Astrocyte of the cerebellum (primary cell): ENCODE data around the gene NPAS2.

ENCODE experiments used
- DNase-seq: peaks from one replicate; pipeline ENCODE4 v3.0.0-alpha.2; 2011; ENCODE audit warnings: low read depth
- H3K4me3 ChIP-seq: 2 replicates; pipeline ENCODE4 v1.5.1; 2011; ENCODE audit warnings: mild to moderate bottlenecking, low read depth, low read length, moderate library complexity
- CTCF ChIP-seq: IDR thresholded peaks from 2 replicates; pipeline ENCODE4 v1.5.1; 2012; ENCODE audit warnings: low read length, low read depth, moderate library complexity, mild to moderate bottlenecking; ENCODE audit errors: missing control alignments
- in situ Hi-C: cut with HindIII; loops from 2 replicates; pipeline ENCODE4 v1.10.0; 2017; ENCODE audit warnings: low sequenced_read_pairs

The NPAS2 gene

DNA sequence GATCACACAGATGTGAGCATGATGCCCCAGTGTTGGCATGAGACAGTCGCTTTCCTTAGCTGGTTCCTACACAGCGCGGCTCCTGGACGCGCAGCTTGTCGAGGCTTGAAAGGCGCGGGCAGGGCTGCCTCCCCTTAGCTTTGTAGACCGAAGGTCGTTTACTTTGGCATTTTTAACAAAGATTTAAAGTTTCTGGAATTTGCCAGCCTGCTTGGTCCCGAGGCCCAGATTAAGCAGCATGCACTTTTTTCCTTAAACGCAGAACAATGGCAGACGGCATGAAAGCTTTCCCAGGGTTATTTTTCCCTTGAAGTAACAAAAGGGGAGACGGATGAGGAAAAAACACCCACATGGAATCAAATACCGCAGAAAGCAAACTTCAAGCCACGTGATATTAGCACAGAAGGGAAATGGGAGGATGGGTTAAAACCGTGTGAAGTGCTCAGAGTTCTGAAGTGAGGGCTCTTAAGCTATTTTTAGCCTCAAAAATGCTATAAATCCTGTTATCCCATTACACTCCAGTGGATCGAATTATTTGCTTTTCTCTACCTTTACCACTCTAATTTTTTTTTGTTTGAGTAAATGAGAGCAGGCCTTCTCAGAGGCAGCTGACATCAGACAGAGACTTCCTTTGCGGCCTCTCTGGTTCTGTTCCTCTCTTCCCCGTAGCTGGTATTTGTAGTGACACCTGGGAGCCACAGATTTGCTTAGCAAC lies 55.7 kb downstream of the NPAS2 start:
- TF ChIP-seq CTCF: no peak

DNA sequence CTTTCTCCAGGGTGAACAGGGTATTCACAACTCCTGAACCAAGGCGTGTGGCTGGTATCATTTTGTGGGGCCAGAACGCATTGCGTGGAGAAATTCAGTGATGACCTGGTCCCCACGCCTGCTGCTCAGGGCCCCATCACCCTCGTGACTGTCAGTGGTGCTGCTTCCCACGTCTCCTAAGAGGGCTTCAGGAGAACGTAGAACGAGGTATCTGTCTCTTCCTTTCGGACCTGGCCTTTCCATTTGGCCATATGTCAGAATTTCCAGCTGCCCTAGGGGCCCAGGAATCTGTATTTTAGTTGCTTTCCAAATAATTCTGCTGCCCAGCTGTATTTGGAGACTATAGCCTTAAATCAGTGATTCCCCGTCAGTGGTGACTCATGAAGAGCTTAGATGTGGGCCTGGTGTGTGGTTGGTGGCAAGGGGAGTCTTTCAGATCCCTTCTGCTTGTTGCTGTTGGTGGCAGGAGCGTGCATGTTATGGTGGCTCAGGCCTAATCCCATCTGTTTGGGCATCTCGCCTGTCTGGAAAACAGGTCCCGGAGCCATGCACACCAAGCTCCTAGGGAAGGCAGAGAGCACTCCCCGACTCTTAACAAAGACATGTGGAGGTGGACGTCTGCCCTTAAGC lies 56.4 kb downstream of the NPAS2 start:
- in situ Hi-C loops: no loop called here
- no peak for DNase-seq
- TF ChIP-seq CTCF: no peak
- H3K4me3 ChIP-seq: no peak overlapping the region

More for the DNA sequence above, 55.7 kb downstream of the NPAS2 start:
- in situ Hi-C loops: no loop called here
- no peak overlapping the region for H3K4me3 ChIP-seq
- DNase-seq: peak; percentile 28

DNA sequence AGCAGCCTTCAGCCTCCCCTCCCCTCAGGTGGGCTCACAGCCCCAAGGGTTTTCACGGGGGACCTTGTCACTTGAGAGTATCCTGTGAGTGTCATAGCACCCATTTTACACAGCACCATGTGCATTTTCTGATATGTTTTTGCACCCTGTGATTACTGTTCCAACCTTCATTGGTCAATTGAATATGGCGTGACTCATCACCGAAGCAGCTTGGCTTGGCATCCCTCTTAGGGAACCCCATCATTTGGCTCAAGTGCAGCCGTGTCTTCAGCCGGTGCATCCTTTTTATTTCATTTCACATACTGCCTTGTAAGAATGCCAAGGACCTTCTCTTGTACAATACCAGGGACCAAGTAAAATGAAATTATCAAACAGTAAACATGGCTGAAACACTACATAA lies 57.6 kb downstream of the NPAS2 start:
- DNase-seq: peak; percentile 18
- in situ Hi-C loops: no loop called here
- no peak overlapping the region for H3K4me3 ChIP-seq
- no peak for TF ChIP-seq CTCF

- DNase-seq: no peak
- TF ChIP-seq CTCF: no peak
- no peak overlapping the region for H3K4me3 ChIP-seq
- in situ Hi-C loops: no loop called here
These were observed 58.3 kb downstream of the NPAS2 start for GRCh38 chr2:100878000-100878791.

- no peak overlapping the region for H3K4me3 ChIP-seq
- TF ChIP-seq CTCF: no peak
- DNase-seq: no peak
- in situ Hi-C loops: no loop called here
These were observed 59.4 kb downstream of the NPAS2 start for GRCh38 chr2:100879296-100879695.

- no peak for TF ChIP-seq CTCF
- no peak overlapping the region for H3K4me3 ChIP-seq
- no peak for DNase-seq
- in situ Hi-C loops: no loop called here
These were observed 60.1 kb downstream of the NPAS2 start for GRCh38 chr2:100880036-100880435.
